GM12875 (cell line): ENCODE data around the gene PAGR1.

Source experiments
- H3K4me3 ChIP-seq: one replicate; pipeline ENCODE4 v1.5.1; 2011; ENCODE audit warnings: low read depth, low read length, control low read depth
- CTCF ChIP-seq: IDR thresholded peaks from 2 replicates; pipeline ENCODE4 v1.5.1; 2011; ENCODE audit warnings: low read depth, mild to moderate bottlenecking, control low read depth, inconsistent platforms, low read length, moderate library complexity, borderline replicate concordance; ENCODE audit not compliant: insufficient read depth

The PAGR1 gene

GRCh38 chr16:29854520-29855100 is 38.7 kb downstream of the PAGR1 start:
- no peak for TF ChIP-seq CTCF
- no peak overlapping the region for H3K4me3 ChIP-seq

- H3K4me3 ChIP-seq = no peak overlapping the region
- no peak for TF ChIP-seq CTCF
These were observed 41.3 kb downstream of the PAGR1 start for GRCh38 chr16:29857133-29857760.

GRCh38 chr16:29858149-29858849 is 42.3 kb downstream of the PAGR1 start:
- no peak for TF ChIP-seq CTCF
- no peak overlapping the region for H3K4me3 ChIP-seq

GRCh38 chr16:29858974-29859373 is 43.0 kb downstream of the PAGR1 start:
- TF ChIP-seq CTCF = no peak
- no peak overlapping the region for H3K4me3 ChIP-seq

- TF ChIP-seq CTCF = no peak
- no peak overlapping the region for H3K4me3 ChIP-seq
These were observed 44.3 kb downstream of the PAGR1 start for GRCh38 chr16:29860218-29860617.

GRCh38 chr16:29862383-29862883 is 46.5 kb downstream of the PAGR1 start:
- no peak for TF ChIP-seq CTCF
- peak overlapping the region; percentile 77 for H3K4me3 ChIP-seq
